ENCODE measurements around the gene ATG12. TPM values are rescaled to one million over a fixed set of nuclear protein-coding genes. Genes with fewer than 3 reads are reported as not detected.

ATG12 gene
- total and polyA plus RNA-seq, 7 experiments from 2014 or later, result 47.9 to 141 (median 82.9) TPM

DNA sequence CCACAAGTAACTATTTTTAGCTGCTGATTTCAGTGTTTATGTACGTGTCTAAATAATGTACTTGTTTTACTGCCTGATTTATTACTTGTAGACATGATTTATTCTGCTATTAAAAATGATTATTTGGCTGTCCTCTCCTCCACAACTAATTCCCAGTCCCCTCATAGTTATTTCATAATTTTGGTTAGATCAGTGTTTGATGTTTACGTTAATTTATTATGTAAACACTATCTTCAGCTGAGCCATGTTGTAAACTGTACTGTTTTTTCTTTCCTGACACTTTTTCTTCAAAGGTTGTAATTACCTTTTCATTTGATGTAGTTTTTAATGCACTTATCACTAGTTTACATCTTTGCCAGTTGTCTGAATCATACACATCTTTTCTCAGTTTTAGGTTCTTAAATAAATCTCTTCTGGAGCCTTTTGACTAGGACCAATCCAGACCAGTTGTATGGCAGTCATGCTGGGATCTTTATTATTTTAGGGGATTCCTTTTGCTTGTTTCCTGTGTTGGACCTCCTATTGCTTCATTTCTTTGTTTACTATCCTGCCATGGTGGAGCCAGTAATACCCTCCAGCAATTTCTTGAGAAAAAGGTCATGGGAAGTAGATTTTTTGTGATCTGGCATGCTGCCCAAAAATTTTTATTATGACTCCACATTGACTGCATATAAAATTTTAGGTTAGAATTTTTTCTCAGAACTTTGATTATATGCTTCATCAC, 16.4 kb upstream of the ATG12 start:
- no peak for DNase-seq
- H3K4me3 ChIP-seq (ENCODE audit: low read length), result no peak overlapping the region
- peak overlapping the region in 1 of 9 donors; percentile 17 for H3K27ac Mint-ChIP-seq

DNA sequence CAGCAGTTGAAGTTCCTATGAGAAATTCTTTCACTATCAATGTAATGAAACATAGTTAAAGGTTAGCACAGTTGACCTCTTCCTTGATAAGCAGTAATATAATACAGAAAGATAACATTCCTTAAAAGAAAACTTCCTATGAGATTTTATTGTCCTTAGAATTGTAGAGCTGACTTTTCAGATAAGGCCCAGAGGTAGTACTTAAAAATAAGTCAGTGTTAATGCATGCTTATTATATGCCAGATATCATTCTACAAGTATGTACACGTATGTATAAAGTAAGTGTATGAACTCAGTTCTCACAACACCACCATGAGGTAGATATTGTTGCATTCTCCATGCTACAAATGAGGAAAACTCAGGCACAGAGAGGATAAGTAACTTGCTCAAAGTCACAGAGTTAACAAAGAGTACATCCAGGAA, 15.7 kb upstream of the ATG12 start:
- H3K27me3 ChIP-seq (ENCODE audit: control insufficient read depth in 2 of 2, insufficient read depth in 2 of 2, low read length in 2 of 2), result no peaks in the 10 kb centered on the region
- ATAC-seq, result no peak
- Mint-ChIP-seq H3K36me3 (peaks cover 0 to 24% (median 18%) of the 10 kb centered on the region in 5 donors), H3K27me3 (no peaks in the 10 kb centered on the region), H3K9me3 (peaks cover 0 to 19% (median 7%) of the 10 kb centered on the region in 11 donors), H3K4me1 (peaks cover 5 to 53% (median 39%) of the 10 kb centered on the region in 7 donors), H3K4me3 (no peak overlapping the region), H3K27ac (peak overlapping the region in 1 of 9 donors; percentile 55)
- H3K4me1 ChIP-seq (ENCODE audit: control insufficient read depth in 2 of 2, insufficient read depth in 2 of 2, low read length in 2 of 2), result no peaks in the 10 kb centered on the region
- H3K4me3 ChIP-seq (ENCODE audit: low read length), result no peak overlapping the region
- intact Hi-C loops (cut with micrococcal nuclease), result no loop called here
- no peak for DNase-seq
- H3K36me3 ChIP-seq (ENCODE audit: control insufficient read depth in 2 of 3, insufficient read depth in 3 of 3, low read length in 3 of 3), result no peaks in the 10 kb centered on the region
- ChIA-PET POLR2A (no interaction called here), CTCF (no interaction called here)
- H3K9me3 ChIP-seq (ENCODE audit: control insufficient read depth in 2 of 3, low read length in 3 of 3), result no peaks in the 10 kb centered on the region
- H3K27ac ChIP-seq (ENCODE audit: low read depth, low read length), result no peak overlapping the region

More for the DNA sequence above, 16.4 kb upstream of the ATG12 start:
- H3K4me1 Mint-ChIP-seq, result peaks cover 5 to 53% (median 39%) of the 10 kb centered on the region in 7 donors
- Histone ChIP-seq H3K36me3 (ENCODE audit: control insufficient read depth in 2 of 3, insufficient read depth in 3 of 3, low read length in 3 of 3) (no peaks in the 10 kb centered on the region), H3K27me3 (ENCODE audit: control insufficient read depth in 2 of 2, insufficient read depth in 2 of 2, low read length in 2 of 2) (no peaks in the 10 kb centered on the region), H3K4me1 (ENCODE audit: control insufficient read depth in 2 of 2, insufficient read depth in 2 of 2, low read length in 2 of 2) (no peaks in the 10 kb centered on the region), H3K9me3 (ENCODE audit: control insufficient read depth in 2 of 3, low read length in 3 of 3) (no peaks in the 10 kb centered on the region), H3K27ac (ENCODE audit: low read depth, low read length) (no peak overlapping the region)
- H3K9me3 Mint-ChIP-seq, result peaks cover 0 to 19% (median 7%) of the 10 kb centered on the region in 11 donors
- ChIA-PET CTCF (no interaction called here), POLR2A (no interaction called here)
- H3K27me3 Mint-ChIP-seq, result no peaks in the 10 kb centered on the region
- ATAC-seq, result no peak
- peaks cover 0 to 24% (median 18%) of the 10 kb centered on the region in 5 donors for H3K36me3 Mint-ChIP-seq
- intact Hi-C loops (cut with micrococcal nuclease), result no loop called here
- no peak overlapping the region for H3K4me3 Mint-ChIP-seq

DNA sequence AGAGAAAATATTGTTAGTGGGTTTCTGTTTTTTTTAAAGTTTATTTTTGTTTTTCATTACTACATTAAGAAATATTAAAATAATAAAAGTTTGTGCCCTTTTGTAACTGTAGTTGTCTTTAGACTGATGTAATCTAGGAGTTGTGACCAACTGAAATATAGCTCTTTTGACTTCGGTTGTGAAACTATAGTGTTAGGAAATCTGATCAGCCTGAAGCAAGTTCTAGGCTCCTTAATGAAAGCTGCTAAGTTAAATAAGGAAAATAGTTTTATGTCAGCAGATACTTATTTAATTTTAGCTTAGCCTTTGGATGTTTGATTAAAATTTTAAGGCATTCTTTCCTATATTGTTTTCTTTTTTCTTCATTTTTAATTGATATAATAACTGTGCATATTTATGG, 14.6 kb upstream of the ATG12 start:
- Histone ChIP-seq H3K27me3 (ENCODE audit: control insufficient read depth in 2 of 2, insufficient read depth in 2 of 2, low read length in 2 of 2) (no peaks in the 10 kb centered on the region), H3K4me1 (ENCODE audit: control insufficient read depth in 2 of 2, insufficient read depth in 2 of 2, low read length in 2 of 2) (no peaks in the 10 kb centered on the region), H3K9me3 (ENCODE audit: control insufficient read depth in 2 of 3, low read length in 3 of 3) (no peaks in the 10 kb centered on the region), H3K27ac (ENCODE audit: low read depth, low read length) (no peak overlapping the region), H3K36me3 (ENCODE audit: control insufficient read depth in 2 of 3, insufficient read depth in 3 of 3, low read length in 3 of 3) (no peaks in the 10 kb centered on the region), H3K4me3 (ENCODE audit: low read length) (no peak overlapping the region)
- Mint-ChIP-seq H3K4me3 (no peak overlapping the region), H3K27me3 (no peaks in the 10 kb centered on the region), H3K36me3 (peaks cover 0 to 20% (median 14%) of the 10 kb centered on the region in 5 donors), H3K9me3 (peaks cover 0 to 19% (median 6%) of the 10 kb centered on the region in 11 donors), H3K4me1 (peaks cover 5 to 58% (median 41%) of the 10 kb centered on the region in 7 donors), H3K27ac (no peak overlapping the region)
- ChIA-PET POLR2A (no interaction called here), CTCF (interaction anchor here (0.7 kb wide), 1 partner anchor 540 kb away, joined by 7 read pairs; no protein-coding TSS in a partner anchor)
- intact Hi-C loops (cut with micrococcal nuclease), result no loop called here
- ATAC-seq (no peak), DNase-seq (no peak)

DNA sequence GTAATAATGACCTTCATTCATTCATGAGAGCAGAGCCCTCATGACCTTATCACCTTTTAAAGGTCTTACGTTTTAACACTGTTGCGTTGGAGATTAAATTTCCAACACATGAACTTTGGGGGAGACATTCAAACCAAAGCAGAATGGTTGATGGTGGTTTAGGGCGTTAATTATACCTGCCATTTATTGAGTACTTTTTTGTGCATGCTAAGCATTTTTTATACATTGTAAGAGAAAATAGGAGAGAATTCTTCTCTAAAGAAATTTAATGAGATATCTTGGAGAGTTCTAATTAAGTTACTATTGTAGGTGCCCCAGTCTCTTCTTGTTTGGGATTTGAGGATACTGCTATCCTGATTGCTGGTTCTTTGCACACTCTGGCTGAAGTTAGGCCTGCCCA, 12.8 kb upstream of the ATG12 start:
- H3K27ac ChIP-seq (ENCODE audit: low read depth, low read length), result no peak overlapping the region
- Mint-ChIP-seq H3K27me3 (no peaks in the 10 kb centered on the region), H3K9me3 (peaks cover 0 to 19% (median 6%) of the 10 kb centered on the region in 11 donors), H3K36me3 (peaks cover 0 to 19% (median 13%) of the 10 kb centered on the region in 5 donors), H3K4me1 (peaks cover 7 to 62% (median 42%) of the 10 kb centered on the region in 7 donors), H3K4me3 (no peak overlapping the region), H3K27ac (no peak overlapping the region)
- no peaks in the 10 kb centered on the region for H3K4me1 ChIP-seq (ENCODE audit: control insufficient read depth in 2 of 2, insufficient read depth in 2 of 2, low read length in 2 of 2)
- ChIA-PET CTCF (no interaction called here), POLR2A (no interaction called here)
- intact Hi-C loops (cut with micrococcal nuclease), result no loop called here
- no peaks in the 10 kb centered on the region for H3K36me3 ChIP-seq (ENCODE audit: control insufficient read depth in 2 of 3, insufficient read depth in 3 of 3, low read length in 3 of 3)
- no peak for ATAC-seq
- H3K9me3 ChIP-seq (ENCODE audit: control insufficient read depth in 2 of 3, low read length in 3 of 3), result no peaks in the 10 kb centered on the region
- no peaks in the 10 kb centered on the region for H3K27me3 ChIP-seq (ENCODE audit: control insufficient read depth in 2 of 2, insufficient read depth in 2 of 2, low read length in 2 of 2)
- no peak overlapping the region for H3K4me3 ChIP-seq (ENCODE audit: low read length)
- DNase-seq, result no peak

DNA sequence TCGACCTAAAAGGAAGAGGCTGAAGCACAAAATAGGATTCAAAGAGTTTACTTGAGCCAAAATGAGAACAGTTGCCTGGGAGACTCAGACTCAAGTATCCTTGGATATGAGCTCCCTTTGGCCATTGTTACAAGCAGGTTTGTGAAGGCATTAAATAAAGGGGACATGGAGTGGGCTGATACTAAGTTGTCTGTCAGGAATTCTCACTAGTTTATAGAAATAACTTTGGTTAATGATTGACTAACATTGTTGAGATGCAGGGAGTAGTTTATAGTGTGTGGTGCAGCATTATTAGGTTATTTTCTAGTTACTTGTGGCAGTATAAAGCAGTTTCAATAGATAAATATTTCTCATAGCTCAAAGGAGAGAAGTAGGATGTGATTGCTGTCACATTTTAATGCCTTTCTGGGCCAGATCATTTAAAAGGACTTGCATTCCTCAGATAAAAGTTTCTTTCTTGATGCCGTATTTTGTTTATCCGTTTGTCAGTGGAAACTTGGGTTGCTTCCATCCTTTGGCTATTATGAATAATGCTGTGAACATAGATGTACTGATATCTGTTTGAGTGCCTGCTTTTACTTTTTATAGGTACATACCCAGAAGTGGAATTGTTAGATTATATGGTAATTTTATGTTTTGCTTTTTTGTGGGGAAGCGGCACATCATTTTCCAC, 9.5 kb upstream of the ATG12 start:
- Mint-ChIP-seq H3K27me3 (no peaks in the 10 kb centered on the region), H3K4me3 (no peak overlapping the region), H3K36me3 (peaks cover 0 to 19% (median 13%) of the 10 kb centered on the region in 5 donors), H3K27ac (no peak overlapping the region), H3K4me1 (peaks cover 4 to 47% (median 25%) of the 10 kb centered on the region in 7 donors), H3K9me3 (peaks cover 0 to 19% (median 6%) of the 10 kb centered on the region in 11 donors)
- no peaks in the 10 kb centered on the region for H3K36me3 ChIP-seq (ENCODE audit: control insufficient read depth in 2 of 3, insufficient read depth in 3 of 3, low read length in 3 of 3)
- ATAC-seq (no peak), DNase-seq (no peak)
- H3K4me3 ChIP-seq (ENCODE audit: low read length), result no peak overlapping the region
- ChIA-PET POLR2A (no interaction called here), CTCF (no interaction called here)
- no peak overlapping the region for H3K27ac ChIP-seq (ENCODE audit: low read depth, low read length)
- no peaks in the 10 kb centered on the region for H3K9me3 ChIP-seq (ENCODE audit: control insufficient read depth in 2 of 3, low read length in 3 of 3)
- intact Hi-C loops (cut with micrococcal nuclease), result no loop called here
- H3K27me3 ChIP-seq (ENCODE audit: control insufficient read depth in 2 of 2, insufficient read depth in 2 of 2, low read length in 2 of 2), result no peaks in the 10 kb centered on the region
- H3K4me1 ChIP-seq (ENCODE audit: control insufficient read depth in 2 of 2, insufficient read depth in 2 of 2, low read length in 2 of 2), result no peaks in the 10 kb centered on the region

DNA sequence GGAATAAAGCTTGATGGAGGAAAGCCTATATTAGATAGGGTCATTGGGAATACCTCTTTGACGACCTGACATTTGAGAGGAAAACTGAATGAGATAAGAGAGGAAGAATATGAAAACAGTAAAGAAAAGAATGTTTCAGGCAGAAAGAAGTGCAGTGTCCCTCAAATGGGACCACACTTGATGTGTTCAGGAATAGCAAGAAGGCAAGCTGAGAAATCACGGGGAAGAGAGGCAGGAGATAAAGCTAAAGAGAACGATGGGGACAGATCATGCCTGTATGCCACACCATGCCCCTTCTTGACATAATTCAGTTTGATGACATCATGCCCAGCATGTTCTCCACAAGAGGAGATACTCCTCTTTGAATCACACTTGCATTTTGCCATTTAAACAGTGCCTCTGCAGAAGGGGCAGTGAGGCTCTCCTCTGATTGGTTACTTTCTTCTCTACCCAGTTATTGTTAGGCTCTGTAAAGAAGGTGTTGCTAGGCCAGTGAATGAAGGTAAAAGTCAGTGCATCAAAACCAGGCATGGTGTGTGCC, 8.0 kb upstream of the ATG12 start:
- Histone ChIP-seq H3K4me1 (ENCODE audit: control insufficient read depth in 2 of 2, insufficient read depth in 2 of 2, low read length in 2 of 2) (peaks cover 0 to under 1% of the 10 kb centered on the region in 2 donors), H3K36me3 (ENCODE audit: control insufficient read depth in 2 of 3, insufficient read depth in 3 of 3, low read length in 3 of 3) (no peaks in the 10 kb centered on the region), H3K4me3 (ENCODE audit: low read length) (no peak overlapping the region), H3K9me3 (ENCODE audit: control insufficient read depth in 2 of 3, low read length in 3 of 3) (no peaks in the 10 kb centered on the region), H3K27me3 (ENCODE audit: control insufficient read depth in 2 of 2, insufficient read depth in 2 of 2, low read length in 2 of 2) (no peaks in the 10 kb centered on the region), H3K27ac (ENCODE audit: low read depth, low read length) (no peak overlapping the region)
- Mint-ChIP-seq H3K9me3 (peaks cover 0 to 14% (median 6%) of the 10 kb centered on the region in 11 donors), H3K4me1 (peaks cover 8 to 53% (median 30%) of the 10 kb centered on the region in 7 donors), H3K4me3 (no peak overlapping the region), H3K27ac (no peak overlapping the region), H3K27me3 (no peaks in the 10 kb centered on the region), H3K36me3 (peaks cover 0 to 14% (median 13%) of the 10 kb centered on the region in 5 donors)
- ATAC-seq, result no peak
- CTCF ChIA-PET, result no interaction called here
- intact Hi-C loops (cut with micrococcal nuclease), result no loop called here
- no peak for DNase-seq
- POLR2A ChIA-PET, result no interaction called here
